H9 (cell line): ENCODE results near the gene SUPT3H. TPM values are rescaled to one million over a fixed set of nuclear protein-coding genes. Genes with fewer than 3 reads are reported as not detected.
"Not testable (repeated sequence)": the region's sequence is repeated elsewhere in the genome, so short reads cannot be mapped to it uniquely, and the experiment has no call there.

Source experiments
- DNase-seq: peaks from one replicate; pipeline ENCODE4 v3.0.0-alpha.2; 2017
- H2AFZ ChIP-seq: one replicate; pipeline ENCODE4 v1.6.1; 2013; ENCODE audit warnings: mild to moderate bottlenecking, low read length, control low read depth, moderate library complexity
- H2AK5ac ChIP-seq: 2 replicates; pipeline ENCODE4 v1.6.1; 2013; ENCODE audit warnings: low read length, control low read depth, mixed read lengths; ENCODE audit not compliant: insufficient read length
- H2BK120ac ChIP-seq: one replicate; pipeline ENCODE4 v1.6.1; 2013; ENCODE audit warnings: low read depth, mild to moderate bottlenecking, low read length, control low read depth, inconsistent platforms; ENCODE audit not compliant: poor library complexity, severe bottlenecking
- H2BK12ac ChIP-seq: 2 replicates; pipeline ENCODE4 v1.6.1; 2013; ENCODE audit warnings: low read length, control low read depth, mixed read lengths, low read depth; ENCODE audit not compliant: insufficient read length
- H2BK15ac ChIP-seq: 2 replicates; pipeline ENCODE4 v1.6.1; 2013; ENCODE audit warnings: low read depth, low read length, control low read depth
- H2BK20ac ChIP-seq: one replicate; pipeline ENCODE4 v1.6.1; 2013; ENCODE audit warnings: low read depth, mild to moderate bottlenecking, low read length, control low read depth, inconsistent platforms; ENCODE audit not compliant: poor library complexity, severe bottlenecking
- H2BK5ac ChIP-seq: 2 replicates; pipeline ENCODE4 v1.6.1; 2013; ENCODE audit warnings: low read length, control low read depth, mixed read lengths; ENCODE audit not compliant: insufficient read length
- H3K14ac ChIP-seq: 2 replicates; pipeline ENCODE4 v1.6.1; 2013; ENCODE audit warnings: low read length, control low read depth; ENCODE audit not compliant: insufficient read depth
- H3K18ac ChIP-seq: 2 replicates; pipeline ENCODE4 v1.6.1; 2013; ENCODE audit warnings: low read depth, mild to moderate bottlenecking, mixed read lengths, low read length, control low read depth; ENCODE audit not compliant: insufficient read length
- H3K23ac ChIP-seq: 2 replicates; pipeline ENCODE4 v1.6.1; 2013; ENCODE audit warnings: low read length, control low read depth, mixed read lengths, low read depth; ENCODE audit not compliant: insufficient read length
- H3K23me2 ChIP-seq: 2 replicates; pipeline ENCODE4 v1.6.1; 2013; ENCODE audit warnings: low read depth, mild to moderate bottlenecking, mixed read lengths, low read length, control low read depth; ENCODE audit not compliant: insufficient read length, poor library complexity, severe bottlenecking
- H3K27ac ChIP-seq: 2 replicates; pipeline ENCODE4 v1.5.1; 2013; ENCODE audit warnings: low read length, control low read depth, mixed read lengths, low read depth; ENCODE audit not compliant: insufficient read length
- H3K27me3 ChIP-seq: 2 replicates; pipeline ENCODE4 v1.6.1; 2013; ENCODE audit warnings: low read length, control low read depth, inconsistent platforms; ENCODE audit not compliant: insufficient read depth
- H3K4ac ChIP-seq: 2 replicates; pipeline ENCODE4 v1.6.1; 2013; ENCODE audit warnings: low read depth, mild to moderate bottlenecking, control low read depth, inconsistent platforms, low read length, moderate library complexity
- H3K4me1 ChIP-seq: 2 replicates; pipeline ENCODE4 v1.6.1; 2013; ENCODE audit warnings: low read length, control low read depth, inconsistent platforms; ENCODE audit not compliant: insufficient read depth
- H3K4me2 ChIP-seq: 2 replicates; pipeline ENCODE4 v1.6.1; 2013; ENCODE audit warnings: low read length, control low read depth, mixed read lengths; ENCODE audit not compliant: insufficient read length, insufficient read depth
- H3K56ac ChIP-seq: 2 replicates; pipeline ENCODE4 v1.6.1; 2013; ENCODE audit warnings: low read depth, mild to moderate bottlenecking, mixed read lengths, low read length, control low read depth; ENCODE audit not compliant: insufficient read length
- H3K79me1 ChIP-seq: 2 replicates; pipeline ENCODE4 v1.6.1; 2013; ENCODE audit warnings: low read depth, mild to moderate bottlenecking, moderate library complexity, low read length, control low read depth, inconsistent platforms; ENCODE audit not compliant: insufficient read depth, poor library complexity, severe bottlenecking
- H3K79me2 ChIP-seq: 2 replicates; pipeline ENCODE4 v1.6.1; 2013; ENCODE audit warnings: low read length, control low read depth, inconsistent platforms; ENCODE audit not compliant: insufficient read depth
- H3K9ac ChIP-seq: 2 replicates; pipeline ENCODE4 v1.6.1; 2013; ENCODE audit warnings: low read length, control low read depth, mixed read lengths; ENCODE audit not compliant: insufficient read length; ENCODE audit errors: extremely low read depth
- H3K9me3 ChIP-seq: one replicate; pipeline ENCODE4 v1.6.1; 2013; ENCODE audit warnings: low read depth, low read length, inconsistent platforms; ENCODE audit not compliant: control insufficient read depth
- H3T11ph ChIP-seq: one replicate; pipeline ENCODE4 v1.6.1; 2013; ENCODE audit warnings: mild to moderate bottlenecking, low read length, control low read depth, inconsistent platforms
- H4K20me1 ChIP-seq: one replicate; pipeline ENCODE4 v1.6.1; 2013; ENCODE audit not compliant: control insufficient read depth, insufficient read length, insufficient read depth
- H4K5ac ChIP-seq: 2 replicates; pipeline ENCODE4 v1.6.1; 2013; ENCODE audit warnings: low read depth, mild to moderate bottlenecking, mixed read lengths, low read length, control low read depth; ENCODE audit not compliant: insufficient read length
- H4K8ac ChIP-seq: replicated peaks from 2 replicates; pipeline ENCODE4 v1.6.1; 2013; ENCODE audit warnings: low read length, control low read depth, mixed read lengths, low read depth; ENCODE audit not compliant: insufficient read length
- H4K91ac ChIP-seq: 2 replicates; pipeline ENCODE4 v1.6.1; 2013; ENCODE audit warnings: low read depth, mild to moderate bottlenecking, moderate library complexity, mixed read lengths, low read length, control low read depth; ENCODE audit not compliant: insufficient read length
- H3K27ac Mint-ChIP-seq, 3 experiments: 2 replicates in 2 of 3; 3 replicates in 1 of 3; pipeline ENCODE4 v1.8.0; 2020 to 2021; ENCODE audit warnings: mixed read lengths in 3 of 3, mild to moderate bottlenecking in 1 of 3, moderate library complexity in 1 of 3
- H3K27me3 Mint-ChIP-seq: 2 replicates; pipeline ENCODE4 v1.8.0; 2021; ENCODE audit warnings: low read depth, mild to moderate bottlenecking, moderate library complexity, mixed read lengths
- H3K36me3 Mint-ChIP-seq, 3 experiments: 2 replicates in 2 of 3; 3 replicates in 1 of 3; pipeline ENCODE4 v1.8.0; 2020 to 2021; ENCODE audit warnings: low read depth in 3 of 3, mixed read lengths in 3 of 3; ENCODE audit not compliant: insufficient read depth in 1 of 3
- H3K4me1 Mint-ChIP-seq, 2 experiments: 2 replicates each; pipeline ENCODE4 v1.8.0; 2020; ENCODE audit warnings: mixed read lengths in 2 of 2
- H3K4me3 Mint-ChIP-seq, 2 experiments: 2 replicates in 1 of 2; 3 replicates in 1 of 2; pipeline ENCODE4 v1.8.0; 2020 to 2021; ENCODE audit warnings: mild to moderate bottlenecking in 2 of 2, mixed read lengths in 2 of 2, moderate library complexity in 1 of 2
- H3K9me3 Mint-ChIP-seq, 2 experiments: 2 replicates in 1 of 2; 3 replicates in 1 of 2; pipeline ENCODE4 v1.8.0; 2020; ENCODE audit warnings: mild to moderate bottlenecking in 2 of 2, mixed read lengths in 2 of 2, moderate library complexity in 1 of 2
- WGBS: extraction: QIAGEN DNeasy Blood & Tissue Kit; methylation state at CpG from one replicate; pipeline ENCODE4 v1.1.7; 2013; ENCODE audit warnings: missing lambda C conversion rate, low lambda C conversion rate, mixed read lengths; ENCODE audit not compliant: insufficient read length; ENCODE audit errors: extremely low coverage; 5-methylcytosine and 5-hydroxymethylcytosine counted together
- total RNA-seq: library from RNA; stranded (reverse); gene quantifications from 2 replicates; pipeline ENCODE4 v1.2.1, GENCODE V29; 2021
- TF ChIP-seq, protein P1 (sequence below): fragments of 200-600 bp; sonication (generic); conservative IDR thresholded peaks from 3 replicates; pipeline ENCODE4 v1.8.0; 2021; ENCODE audit warnings: antibody characterized with exemption, mild to moderate bottlenecking

Gene SUPT3H
- total RNA-seq, 1 experiment from 2014 or later, result 22.5 TPM

DNA sequence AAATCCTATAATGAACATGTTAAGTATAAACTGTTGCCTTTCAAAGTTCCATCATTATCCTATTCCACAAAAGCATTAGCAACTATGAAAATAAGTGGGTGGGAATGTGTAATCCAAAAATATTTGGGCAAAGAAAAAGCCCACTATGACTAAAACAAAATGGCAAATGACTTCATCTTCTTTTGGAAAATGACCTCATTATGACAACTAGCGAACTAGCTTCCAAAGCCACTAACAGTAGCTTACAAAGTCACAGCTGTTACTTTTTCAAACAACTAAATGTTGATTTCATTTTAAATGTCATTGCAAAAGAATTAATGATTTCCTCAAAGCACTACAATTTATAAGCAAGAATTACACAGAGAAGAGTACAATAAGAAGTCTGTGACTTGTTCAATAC lies 99.4 kb downstream of the SUPT3H start:
- no peak overlapping the region for H4K8ac ChIP-seq
- DNase-seq, result no peak
- H2BK120ac ChIP-seq, result no peak overlapping the region
- no peak overlapping the region for H3K14ac ChIP-seq
- Mint-ChIP-seq H3K27ac (no peak overlapping the region), H3K36me3 (peaks cover 30 to 46% (median 43%) of the 10 kb centered on the region in 3 experiments), H3K4me1 (peaks cover 7% of the 10 kb centered on the region in 2 experiments), H3K9me3 (peaks cover 41 to 42% of the 10 kb centered on the region in 2 experiments), H3K27me3 (no peaks in the 10 kb centered on the region), H3K4me3 (no peak overlapping the region)
- H3K27ac ChIP-seq, result no peak overlapping the region
- H3K79me2 ChIP-seq, result no peaks in the 10 kb centered on the region
- no peak overlapping the region for H2BK15ac ChIP-seq
- no peak overlapping the region for H2AK5ac ChIP-seq
- no peak overlapping the region for H2AFZ ChIP-seq
- H2BK5ac ChIP-seq, result no peak overlapping the region
- H3K18ac ChIP-seq, result no peak overlapping the region
- no peaks in the 10 kb centered on the region for H3K9me3 ChIP-seq
- no peak overlapping the region for H4K91ac ChIP-seq
- H3K4ac ChIP-seq, result no peak overlapping the region
- H2BK20ac ChIP-seq, result no peak overlapping the region
- no peak overlapping the region for H4K5ac ChIP-seq
- no CpG with 5 or more reads among the region's 1 CpG for WGBS
- H2BK12ac ChIP-seq, result no peak overlapping the region
- H3K9ac ChIP-seq, result no peak overlapping the region
- H3K27me3 ChIP-seq, result no peaks in the 10 kb centered on the region
- no peaks in the 10 kb centered on the region for H3K4me1 ChIP-seq
- no peaks in the 10 kb centered on the region for H3K79me1 ChIP-seq
- H4K20me1 ChIP-seq, result no peaks in the 10 kb centered on the region
- H3K23me2 ChIP-seq, result no peaks in the 10 kb centered on the region
- no peak overlapping the region for H3T11ph ChIP-seq
- TF ChIP-seq, protein P1, sequence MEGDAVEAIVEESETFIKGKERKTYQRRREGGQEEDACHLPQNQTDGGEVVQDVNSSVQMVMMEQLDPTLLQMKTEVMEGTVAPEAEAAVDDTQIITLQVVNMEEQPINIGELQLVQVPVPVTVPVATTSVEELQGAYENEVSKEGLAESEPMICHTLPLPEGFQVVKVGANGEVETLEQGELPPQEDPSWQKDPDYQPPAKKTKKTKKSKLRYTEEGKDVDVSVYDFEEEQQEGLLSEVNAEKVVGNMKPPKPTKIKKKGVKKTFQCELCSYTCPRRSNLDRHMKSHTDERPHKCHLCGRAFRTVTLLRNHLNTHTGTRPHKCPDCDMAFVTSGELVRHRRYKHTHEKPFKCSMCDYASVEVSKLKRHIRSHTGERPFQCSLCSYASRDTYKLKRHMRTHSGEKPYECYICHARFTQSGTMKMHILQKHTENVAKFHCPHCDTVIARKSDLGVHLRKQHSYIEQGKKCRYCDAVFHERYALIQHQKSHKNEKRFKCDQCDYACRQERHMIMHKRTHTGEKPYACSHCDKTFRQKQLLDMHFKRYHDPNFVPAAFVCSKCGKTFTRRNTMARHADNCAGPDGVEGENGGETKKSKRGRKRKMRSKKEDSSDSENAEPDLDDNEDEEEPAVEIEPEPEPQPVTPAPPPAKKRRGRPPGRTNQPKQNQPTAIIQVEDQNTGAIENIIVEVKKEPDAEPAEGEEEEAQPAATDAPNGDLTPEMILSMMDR, result no peak
- H3K56ac ChIP-seq, result no peak overlapping the region
- no peak overlapping the region for H3K4me2 ChIP-seq
- H3K23ac ChIP-seq, result no peak overlapping the region

GRCh38 chr6:45277741-45278140 lies 100.0 kb downstream of the SUPT3H start:
- not testable (repeated sequence) for H3K18ac ChIP-seq, H4K8ac ChIP-seq, H3K56ac ChIP-seq, H2AFZ ChIP-seq, H3T11ph ChIP-seq, H3K79me1 ChIP-seq, H2BK120ac ChIP-seq, H2BK20ac ChIP-seq, H3K27ac ChIP-seq, H4K20me1 ChIP-seq, H2BK15ac ChIP-seq, H4K5ac ChIP-seq, H3K4me1 ChIP-seq, H4K91ac ChIP-seq, H3K9me3 ChIP-seq, H3K27ac Mint-ChIP-seq, H2AK5ac ChIP-seq, H3K4ac ChIP-seq, DNase-seq, H3K23ac ChIP-seq, H3K79me2 ChIP-seq, H2BK5ac ChIP-seq, H3K27me3 ChIP-seq, H3K14ac ChIP-seq, H3K4me3 Mint-ChIP-seq, H3K9ac ChIP-seq, H3K4me1 Mint-ChIP-seq, H2BK12ac ChIP-seq, H3K27me3 Mint-ChIP-seq, H3K23me2 ChIP-seq, H3K4me2 ChIP-seq
- H3K9me3 Mint-ChIP-seq, result peaks cover 45 to 47% of the 10 kb centered on the region in 2 experiments
- WGBS, result no CpG with 5 or more reads among the region's 4 CpGs
- H3K36me3 Mint-ChIP-seq, result peaks cover 34 to 52% (median 46%) of the 10 kb centered on the region in 3 experiments
